PFSK-1 (cell line): Measurements from ENCODE around the gene RGS16.

Experiments
- FOXP2 ChIP-seq: optimal IDR thresholded peaks from 2 replicates; pipeline ENCODE3; 2011; ENCODE audit warnings: borderline replicate concordance, control low read depth, inconsistent platforms; ENCODE audit not compliant: insufficient read depth; ENCODE audit errors: extremely low read length, extremely low read depth
- POLR2AphosphoS5 ChIP-seq: IDR thresholded peaks from 2 replicates; pipeline ENCODE4 v1.6.1; 2012; ENCODE audit warnings: low read depth, mild to moderate bottlenecking, control low read depth, low read length, moderate library complexity
- SIN3A ChIP-seq: IDR thresholded peaks from 2 replicates; pipeline ENCODE4 v1.6.1; 2012; ENCODE audit warnings: mild to moderate bottlenecking, low read length, moderate library complexity, borderline replicate concordance; ENCODE audit not compliant: insufficient read depth
- TAF1 ChIP-seq: IDR thresholded peaks from 2 replicates; pipeline ENCODE4 v1.6.1; 2012; ENCODE audit warnings: low read length, control low read depth, borderline replicate concordance; ENCODE audit not compliant: insufficient read depth
- TF ChIP-seq, protein P1 (sequence below), 2 experiments: IDR thresholded peaks; 2 replicates each; pipeline versions ENCODE4 v1.6.1 to v1.8.0; 2011 to 2012; ENCODE audit warnings: low read depth in 2 of 2, low read length in 2 of 2, control low read depth in 1 of 2, inconsistent platforms in 1 of 2, mild to moderate bottlenecking in 1 of 2, moderate library complexity in 1 of 2; ENCODE audit not compliant: insufficient read depth in 1 of 2

Gene RGS16

DNA sequence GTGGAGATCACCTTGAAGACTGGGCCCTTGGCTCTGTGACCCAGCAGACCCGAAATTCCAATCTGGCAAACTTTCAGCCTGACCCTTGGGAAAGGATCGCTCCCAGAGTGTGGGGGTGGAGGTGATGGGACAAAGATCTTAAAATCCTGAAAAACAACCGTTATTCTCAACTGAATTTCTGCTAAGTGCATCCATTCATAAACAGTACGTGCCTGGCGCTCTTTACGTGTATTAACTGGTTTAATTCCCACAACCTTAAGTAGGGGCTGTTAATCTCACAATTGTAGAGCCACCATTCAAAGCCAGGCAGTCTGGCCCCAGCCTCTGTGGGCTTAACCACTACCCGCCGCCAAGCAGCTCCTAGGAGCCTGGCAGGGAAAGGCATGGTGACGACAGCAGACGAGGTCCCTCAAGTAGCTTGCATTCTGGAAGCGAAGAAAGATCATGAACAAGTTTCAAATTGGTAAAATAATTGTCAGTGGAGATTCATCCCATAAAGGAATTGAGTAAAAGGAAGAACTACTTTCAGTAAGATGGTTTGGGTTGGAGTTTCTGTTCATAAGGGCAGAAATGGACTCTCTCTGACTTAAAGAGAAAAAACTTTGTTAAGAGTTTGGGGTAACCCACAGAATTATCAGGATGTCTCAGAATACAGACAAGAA, 11.4 kb upstream of the RGS16 start:
- no peak for TF ChIP-seq POLR2AphosphoS5
- no peak for TF ChIP-seq SIN3A
- no peak for TF ChIP-seq TAF1
- no peak for TF ChIP-seq FOXP2

DNA sequence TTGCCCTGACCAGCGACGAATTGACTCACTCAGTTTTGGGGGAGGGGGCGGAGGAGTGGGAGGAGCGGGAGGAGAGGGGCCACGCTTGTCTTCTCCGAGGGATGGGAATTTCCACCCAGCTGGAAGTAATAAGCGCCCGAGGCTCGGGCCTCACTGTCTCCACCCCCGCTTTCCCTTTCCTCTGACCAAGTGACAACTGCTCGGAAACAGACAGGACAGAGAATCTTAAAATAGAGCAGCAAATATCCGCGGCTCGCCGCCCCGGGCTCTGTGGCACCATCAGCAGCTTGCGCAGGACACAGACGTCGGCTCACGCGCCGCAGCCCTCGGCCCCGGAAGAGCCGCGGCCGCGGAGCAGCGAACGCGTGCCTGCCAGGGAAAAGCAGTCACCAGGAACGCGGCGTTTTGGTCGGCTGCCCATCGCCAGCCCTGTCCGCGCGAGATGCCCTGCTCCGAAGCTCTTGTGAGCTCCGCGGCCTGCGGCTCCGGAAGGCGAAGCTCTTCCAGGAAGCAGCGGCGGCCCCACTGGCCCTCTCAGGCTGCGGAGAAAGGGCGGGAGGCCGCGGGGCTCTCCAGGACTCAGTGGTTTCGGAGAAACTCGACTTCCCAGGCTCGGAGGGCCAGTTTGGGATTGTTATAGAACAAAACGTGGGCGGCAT, 10.7 kb upstream of the RGS16 start:
- TF ChIP-seq, protein P1, sequence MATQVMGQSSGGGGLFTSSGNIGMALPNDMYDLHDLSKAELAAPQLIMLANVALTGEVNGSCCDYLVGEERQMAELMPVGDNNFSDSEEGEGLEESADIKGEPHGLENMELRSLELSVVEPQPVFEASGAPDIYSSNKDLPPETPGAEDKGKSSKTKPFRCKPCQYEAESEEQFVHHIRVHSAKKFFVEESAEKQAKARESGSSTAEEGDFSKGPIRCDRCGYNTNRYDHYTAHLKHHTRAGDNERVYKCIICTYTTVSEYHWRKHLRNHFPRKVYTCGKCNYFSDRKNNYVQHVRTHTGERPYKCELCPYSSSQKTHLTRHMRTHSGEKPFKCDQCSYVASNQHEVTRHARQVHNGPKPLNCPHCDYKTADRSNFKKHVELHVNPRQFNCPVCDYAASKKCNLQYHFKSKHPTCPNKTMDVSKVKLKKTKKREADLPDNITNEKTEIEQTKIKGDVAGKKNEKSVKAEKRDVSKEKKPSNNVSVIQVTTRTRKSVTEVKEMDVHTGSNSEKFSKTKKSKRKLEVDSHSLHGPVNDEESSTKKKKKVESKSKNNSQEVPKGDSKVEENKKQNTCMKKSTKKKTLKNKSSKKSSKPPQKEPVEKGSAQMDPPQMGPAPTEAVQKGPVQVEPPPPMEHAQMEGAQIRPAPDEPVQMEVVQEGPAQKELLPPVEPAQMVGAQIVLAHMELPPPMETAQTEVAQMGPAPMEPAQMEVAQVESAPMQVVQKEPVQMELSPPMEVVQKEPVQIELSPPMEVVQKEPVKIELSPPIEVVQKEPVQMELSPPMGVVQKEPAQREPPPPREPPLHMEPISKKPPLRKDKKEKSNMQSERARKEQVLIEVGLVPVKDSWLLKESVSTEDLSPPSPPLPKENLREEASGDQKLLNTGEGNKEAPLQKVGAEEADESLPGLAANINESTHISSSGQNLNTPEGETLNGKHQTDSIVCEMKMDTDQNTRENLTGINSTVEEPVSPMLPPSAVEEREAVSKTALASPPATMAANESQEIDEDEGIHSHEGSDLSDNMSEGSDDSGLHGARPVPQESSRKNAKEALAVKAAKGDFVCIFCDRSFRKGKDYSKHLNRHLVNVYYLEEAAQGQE (IDR thresholded peaks at IDR 0.05; ENCODE audit: insufficient read depth in 1 of 2, low read depth in 2 of 2, low read length in 2 of 2): peak in 1 of 2 experiments; percentile 63; a peak in 2 of 4 replicates
- no peak for TF ChIP-seq FOXP2
- 0 out of 2 replicates have a peak, but pooled peaks have one; percentile 30 for TF ChIP-seq TAF1

DNA sequence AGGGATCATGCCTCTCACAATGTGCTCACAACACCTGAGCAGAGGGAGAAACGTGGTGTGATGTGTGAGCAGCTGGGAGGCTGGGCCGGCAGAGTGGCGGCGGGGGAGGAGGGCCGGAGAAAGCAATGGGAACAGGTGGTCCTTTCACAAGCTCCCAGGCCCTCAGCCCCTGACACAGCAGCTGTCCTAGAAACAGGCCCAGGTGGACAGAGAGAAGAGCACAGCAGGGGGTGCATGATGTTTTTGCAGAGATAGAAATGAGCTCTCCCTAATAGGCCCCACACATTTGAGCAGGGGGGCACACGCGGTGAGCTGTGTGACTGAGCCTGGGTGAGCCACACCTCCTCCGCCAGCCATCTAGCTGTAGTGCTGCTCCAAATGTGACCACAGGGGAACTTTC, 7.6 kb upstream of the RGS16 start:
- TF ChIP-seq FOXP2 (no peak), TAF1 (no peak), POLR2AphosphoS5 (no peak)

DNA sequence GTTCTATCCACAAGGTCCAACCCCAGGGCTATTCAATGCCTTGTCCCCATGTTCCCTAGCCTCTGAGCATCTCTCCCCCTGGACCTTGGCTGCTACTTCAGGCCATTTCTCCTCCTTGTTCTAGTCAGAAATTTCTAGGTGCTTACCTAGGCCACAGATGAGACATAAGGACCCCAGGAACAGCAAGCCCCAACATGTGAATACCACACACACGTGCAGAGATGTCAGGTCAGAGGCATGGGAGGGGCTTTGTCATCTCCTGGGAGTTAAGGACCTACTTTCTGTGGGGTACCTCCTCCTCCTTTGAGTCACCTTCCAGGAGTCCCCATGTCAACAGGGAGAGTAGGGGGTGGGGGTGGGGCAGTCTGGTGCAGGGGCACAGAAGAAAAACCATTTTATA, 7.1 kb upstream of the RGS16 start:
- TF ChIP-seq, protein P1 (IDR thresholded peaks at IDR 0.05; ENCODE audit: insufficient read depth in 1 of 2, low read depth in 2 of 2, low read length in 2 of 2): no peak
- no peak for TF ChIP-seq POLR2AphosphoS5

DNA sequence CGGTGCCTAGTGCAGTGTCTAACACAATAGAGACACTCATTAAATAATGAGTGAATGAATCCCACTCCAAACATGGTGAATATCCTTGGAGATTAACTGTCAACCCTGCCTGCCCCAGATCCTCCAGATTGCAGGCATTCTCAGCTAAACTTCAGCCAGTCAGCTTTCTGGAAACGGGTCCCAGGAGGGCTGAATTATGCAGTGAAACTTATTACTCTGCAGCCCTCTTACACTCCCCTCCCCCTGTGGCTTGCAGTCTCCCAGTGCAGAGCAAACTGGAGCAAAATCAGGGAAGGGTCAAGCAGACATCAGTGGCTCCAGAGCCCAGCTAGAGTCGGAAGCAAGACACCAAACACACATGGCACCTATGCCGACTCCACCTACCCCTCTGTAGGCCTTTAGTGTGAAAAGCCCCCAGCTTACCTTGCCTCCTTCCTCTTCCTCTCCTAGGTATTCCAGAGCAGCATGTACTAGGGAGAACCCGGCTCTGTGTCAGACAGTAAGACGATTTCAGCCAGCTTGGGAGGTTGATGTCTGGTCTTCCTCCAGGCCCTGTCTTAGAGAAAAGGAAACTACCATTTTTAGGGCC, 6.5 kb upstream of the RGS16 start:
- TF ChIP-seq SIN3A: no peak
- no peak for TF ChIP-seq FOXP2
- TF ChIP-seq, protein P1 (IDR thresholded peaks at IDR 0.05; ENCODE audit: insufficient read depth in 1 of 2, low read depth in 2 of 2, low read length in 2 of 2): no peak
- no peak for TF ChIP-seq POLR2AphosphoS5
- no peak for TF ChIP-seq TAF1

DNA sequence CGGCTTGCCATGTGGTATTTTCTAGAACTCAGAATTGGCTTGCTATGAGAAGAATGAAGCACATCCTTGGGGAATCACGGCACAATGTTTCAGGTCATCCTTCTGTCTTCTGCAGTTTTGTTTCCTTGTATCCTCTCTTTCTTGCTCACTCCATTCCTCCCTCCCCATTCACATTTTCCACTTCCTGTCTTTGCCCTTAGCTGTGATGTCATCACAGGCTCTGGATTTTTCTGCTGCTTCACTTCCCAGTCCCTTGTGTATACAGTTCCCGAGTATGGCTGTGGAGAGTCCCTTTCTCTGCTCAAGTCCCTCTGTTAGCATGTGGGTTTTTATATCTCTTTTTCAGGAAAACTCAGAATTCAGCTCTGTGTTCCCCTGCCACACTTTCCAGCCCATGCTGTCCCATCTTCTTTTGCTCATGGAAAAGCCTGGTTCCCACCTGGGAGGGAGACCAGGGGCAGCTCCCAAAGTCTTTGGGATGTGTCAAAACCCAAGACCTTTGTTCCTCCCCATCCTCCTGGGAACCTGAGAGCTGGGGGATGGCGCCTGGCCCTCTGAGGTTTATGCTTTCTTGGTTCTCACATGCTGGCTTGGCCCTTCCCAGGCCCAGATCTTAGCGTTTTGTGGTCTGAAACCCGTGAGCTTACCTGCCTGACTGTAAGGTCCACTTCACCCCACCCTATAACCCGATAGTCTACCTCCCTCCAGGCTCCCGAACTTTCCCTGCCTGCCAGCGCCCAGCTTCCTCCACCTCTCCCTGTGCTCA, 4.8 kb upstream of the RGS16 start:
- TF ChIP-seq TAF1 (no peak), FOXP2 (no peak), SIN3A (no peak), POLR2AphosphoS5 (no peak)
- TF ChIP-seq, protein P1 (IDR thresholded peaks at IDR 0.05; ENCODE audit: insufficient read depth in 1 of 2, low read depth in 2 of 2, low read length in 2 of 2): no peak
